GM19395 (cell line): ENCODE data around the gene SLC29A2.
"Not testable (repeated sequence)": the region's sequence is repeated elsewhere in the genome, so short reads cannot be mapped to it uniquely, and the experiment has no call there.

Source experiments
- ATAC-seq: cut with Tn5 transposase; IDR thresholded peaks from one replicate; pipeline ENCODE4 v1.9.1; 2021; ENCODE audit warnings: mild to moderate bottlenecking, moderate library complexity; ENCODE audit not compliant: unreplicated experiment

The SLC29A2 gene

DNA sequence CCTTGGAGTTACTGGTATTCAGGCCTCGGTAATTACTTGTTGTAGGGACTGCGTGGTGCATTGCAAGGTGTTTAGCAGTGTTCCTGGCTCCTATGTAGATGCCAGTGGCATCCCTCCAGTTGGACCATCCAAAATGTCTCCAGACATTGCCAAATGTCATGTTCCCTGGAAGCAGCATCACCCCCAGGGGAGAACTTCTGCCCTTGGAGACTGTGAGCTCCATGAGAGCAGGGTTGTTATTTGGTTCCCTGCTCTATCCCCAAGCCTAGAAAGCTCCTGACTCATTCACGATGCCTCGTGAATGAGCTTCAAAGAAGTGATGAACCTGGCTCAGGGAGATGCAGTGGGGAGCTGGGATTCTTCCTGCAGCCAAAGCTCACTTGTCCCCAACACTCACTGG lies 50.0 kb downstream of the SLC29A2 start:
- no peak for ATAC-seq

GRCh38 chr11:66320748-66321147 lies 50.8 kb downstream of the SLC29A2 start:
- not testable (repeated sequence) for ATAC-seq

GRCh38 chr11:66320289-66320688 lies 51.3 kb downstream of the SLC29A2 start:
- ATAC-seq = not testable (repeated sequence)

- no peak for ATAC-seq
These were observed 53.0 kb downstream of the SLC29A2 start for GRCh38 chr11:66318600-66318970.

GRCh38 chr11:66317723-66318599 lies 53.6 kb downstream of the SLC29A2 start:
- ATAC-seq = no peak

DNA sequence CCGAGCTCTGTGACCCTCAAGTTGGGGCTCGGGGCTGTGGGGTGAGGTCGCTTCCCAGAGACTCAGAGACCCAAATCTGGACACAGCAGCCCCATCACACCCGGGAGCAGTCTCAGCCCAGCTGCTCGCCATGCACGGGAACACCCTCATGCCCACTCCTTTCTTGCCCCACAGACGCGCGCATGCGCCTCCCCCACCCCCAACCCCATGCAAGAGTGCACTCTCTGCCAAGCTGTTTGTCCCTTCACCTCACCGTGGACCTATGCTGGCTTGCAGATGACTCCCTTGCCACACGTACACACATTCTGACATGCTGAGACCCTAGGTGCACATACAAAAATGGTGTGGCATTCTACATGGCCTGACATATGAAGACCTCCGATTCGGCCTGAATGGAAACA lies 54.2 kb downstream of the SLC29A2 start:
- ATAC-seq = no peak

DNA sequence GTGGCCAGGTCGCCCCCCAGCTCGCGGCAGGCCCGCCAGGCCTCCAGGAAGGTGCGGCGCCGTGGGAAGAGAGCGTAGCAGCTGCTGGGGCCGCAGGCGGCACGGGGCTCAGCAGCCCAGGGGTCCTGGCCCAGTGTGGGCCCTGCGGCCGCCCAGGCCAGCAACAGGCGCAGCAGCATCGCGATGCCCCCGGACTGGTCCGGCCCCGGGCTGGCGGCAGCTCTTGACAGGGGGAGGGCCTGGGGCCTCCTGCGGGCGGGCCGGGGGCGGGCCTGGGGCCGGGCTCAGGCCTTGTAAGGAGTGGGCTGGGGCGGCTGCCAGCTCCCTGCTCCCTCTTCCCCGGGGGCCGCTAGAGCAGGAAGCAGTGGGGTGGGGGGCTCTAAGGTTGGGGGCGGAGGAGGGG lies 54.7 kb downstream of the SLC29A2 start, which contains the start of gene CD248:
CD248 (minus strand) TSS at position 196 of the 403 bp plus-strand sequence; CDS start at position 179, 17 bp downstream.
- no peak for ATAC-seq

GRCh38 chr11:66315921-66316811 lies 55.4 kb downstream of the SLC29A2 start:
- ATAC-seq = no peak

GRCh38 chr11:66315498-66315885 lies 56.1 kb downstream of the SLC29A2 start:
- ATAC-seq = no peak

DNA sequence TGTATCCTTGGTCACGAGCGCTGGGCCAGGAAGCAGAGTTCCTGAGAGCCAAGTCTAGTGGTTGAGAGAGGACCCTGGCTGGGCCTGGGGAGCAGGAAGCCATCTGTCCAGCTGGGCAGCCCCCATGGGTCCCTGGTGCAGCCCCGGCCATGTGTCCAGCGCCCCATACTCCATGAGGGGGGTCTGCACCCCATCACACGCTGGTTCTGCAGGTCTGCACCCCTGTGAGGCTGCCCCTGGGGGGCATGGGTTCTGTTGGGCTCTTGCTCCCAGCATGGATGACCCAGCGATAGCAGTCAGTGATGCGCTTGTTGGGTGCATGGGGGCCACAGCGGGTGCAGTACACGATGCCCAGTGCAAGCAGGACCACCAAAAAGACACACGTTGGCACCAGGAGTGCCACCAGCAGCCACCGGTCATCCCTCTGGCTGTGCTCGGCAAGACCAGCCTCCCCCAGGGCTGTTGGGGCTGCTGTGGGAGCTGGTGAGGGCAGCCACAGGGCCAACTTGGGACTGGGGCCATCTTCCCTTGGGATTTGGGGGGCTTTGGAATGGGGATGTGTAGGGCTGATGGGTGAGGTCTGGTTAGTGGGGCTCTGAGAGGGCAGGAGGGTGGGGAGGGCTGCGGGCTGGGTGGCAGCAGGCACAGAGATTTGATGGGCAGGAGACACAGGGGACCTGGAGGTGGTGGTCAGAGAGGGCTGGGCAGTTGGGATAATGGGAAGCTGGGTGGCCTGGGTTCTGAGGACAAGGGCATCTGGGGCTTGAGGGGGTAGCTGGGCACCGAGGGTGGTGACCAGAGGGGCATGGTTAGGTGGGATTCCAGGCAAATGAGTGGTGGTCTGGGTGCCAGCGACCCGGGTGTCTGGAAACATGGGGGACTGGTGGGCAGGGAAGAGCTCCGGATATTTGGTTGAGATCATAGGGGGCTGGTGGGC lies 56.7 kb downstream of the SLC29A2 start:
- no peak for ATAC-seq

- no peak for ATAC-seq
These were observed 57.4 kb downstream of the SLC29A2 start for GRCh38 chr11:66314186-66314501.

DNA sequence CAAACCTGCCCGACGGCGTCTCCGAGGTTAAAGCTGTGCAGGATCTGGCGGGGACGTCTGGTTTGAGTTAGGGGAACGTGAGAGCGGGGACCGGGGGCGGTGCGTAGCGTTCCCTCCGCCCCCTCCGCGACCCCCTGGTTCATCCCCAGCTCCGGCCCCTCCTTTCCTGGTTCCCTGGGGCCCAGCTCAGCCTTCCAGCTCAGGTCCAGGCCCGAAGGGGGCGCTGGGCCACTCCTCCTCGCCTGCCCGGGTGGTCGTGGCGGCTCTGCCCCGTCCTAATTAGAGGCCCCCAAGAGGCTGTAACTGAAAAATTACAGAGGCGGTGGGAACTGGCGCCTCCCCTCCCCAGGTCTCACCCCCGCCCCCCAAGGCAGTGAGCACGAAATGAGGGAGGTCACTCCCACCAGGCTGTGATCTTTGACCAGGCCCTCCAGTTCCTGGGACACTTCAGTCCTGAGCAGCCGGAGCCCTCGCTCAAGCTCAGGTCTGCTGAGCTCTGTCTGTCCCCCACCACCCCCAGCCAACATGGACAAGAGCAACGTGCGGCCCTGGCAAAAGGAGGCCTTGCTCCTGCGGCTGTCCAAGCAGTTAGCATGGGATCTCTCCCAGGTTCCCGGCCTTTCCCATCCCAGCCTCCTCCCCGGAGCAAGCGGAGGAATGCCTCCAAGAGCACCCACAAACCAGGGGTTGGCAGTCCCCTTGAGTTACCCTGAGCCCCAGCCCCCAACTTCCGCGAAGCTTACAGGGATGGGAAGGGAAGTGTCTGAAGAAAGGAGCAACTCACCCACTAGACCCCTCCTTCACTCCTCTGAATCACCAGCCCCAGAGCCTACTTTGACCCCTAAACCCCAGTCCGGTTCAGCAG lies 58.0 kb downstream of the SLC29A2 start:
- no peak for ATAC-seq

- ATAC-seq = peak; percentile 45
These were observed 58.8 kb downstream of the SLC29A2 start for GRCh38 chr11:66312549-66313320.
